H9 (cell line): Measurements from ENCODE around the gene TBC1D4. TPM values are rescaled to one million over a fixed set of nuclear protein-coding genes. Genes with fewer than 3 reads are reported as not detected.

Experiments used
- DNase-seq: peaks from one replicate; pipeline ENCODE4 v3.0.0-alpha.2; 2017
- H2AFZ ChIP-seq: one replicate; pipeline ENCODE4 v1.6.1; 2013; ENCODE audit warnings: mild to moderate bottlenecking, low read length, control low read depth, moderate library complexity
- H2AK5ac ChIP-seq: 2 replicates; pipeline ENCODE4 v1.6.1; 2013; ENCODE audit warnings: low read length, control low read depth, mixed read lengths; ENCODE audit not compliant: insufficient read length
- H2BK120ac ChIP-seq: one replicate; pipeline ENCODE4 v1.6.1; 2013; ENCODE audit warnings: low read depth, mild to moderate bottlenecking, low read length, control low read depth, inconsistent platforms; ENCODE audit not compliant: poor library complexity, severe bottlenecking
- H2BK12ac ChIP-seq: 2 replicates; pipeline ENCODE4 v1.6.1; 2013; ENCODE audit warnings: low read length, control low read depth, mixed read lengths, low read depth; ENCODE audit not compliant: insufficient read length
- H2BK15ac ChIP-seq: 2 replicates; pipeline ENCODE4 v1.6.1; 2013; ENCODE audit warnings: low read depth, low read length, control low read depth
- H2BK20ac ChIP-seq: one replicate; pipeline ENCODE4 v1.6.1; 2013; ENCODE audit warnings: low read depth, mild to moderate bottlenecking, low read length, control low read depth, inconsistent platforms; ENCODE audit not compliant: poor library complexity, severe bottlenecking
- H2BK5ac ChIP-seq: 2 replicates; pipeline ENCODE4 v1.6.1; 2013; ENCODE audit warnings: low read length, control low read depth, mixed read lengths; ENCODE audit not compliant: insufficient read length
- H3K14ac ChIP-seq: 2 replicates; pipeline ENCODE4 v1.6.1; 2013; ENCODE audit warnings: low read length, control low read depth; ENCODE audit not compliant: insufficient read depth
- H3K18ac ChIP-seq: 2 replicates; pipeline ENCODE4 v1.6.1; 2013; ENCODE audit warnings: low read depth, mild to moderate bottlenecking, mixed read lengths, low read length, control low read depth; ENCODE audit not compliant: insufficient read length
- H3K23ac ChIP-seq: 2 replicates; pipeline ENCODE4 v1.6.1; 2013; ENCODE audit warnings: low read length, control low read depth, mixed read lengths, low read depth; ENCODE audit not compliant: insufficient read length
- H3K23me2 ChIP-seq: 2 replicates; pipeline ENCODE4 v1.6.1; 2013; ENCODE audit warnings: low read depth, mild to moderate bottlenecking, mixed read lengths, low read length, control low read depth; ENCODE audit not compliant: insufficient read length, poor library complexity, severe bottlenecking
- H3K27ac ChIP-seq: 2 replicates; pipeline ENCODE4 v1.5.1; 2013; ENCODE audit warnings: low read length, control low read depth, mixed read lengths, low read depth; ENCODE audit not compliant: insufficient read length
- H3K27me3 ChIP-seq: 2 replicates; pipeline ENCODE4 v1.6.1; 2013; ENCODE audit warnings: low read length, control low read depth, inconsistent platforms; ENCODE audit not compliant: insufficient read depth
- H3K4ac ChIP-seq: 2 replicates; pipeline ENCODE4 v1.6.1; 2013; ENCODE audit warnings: low read depth, mild to moderate bottlenecking, control low read depth, inconsistent platforms, low read length, moderate library complexity
- H3K4me1 ChIP-seq: 2 replicates; pipeline ENCODE4 v1.6.1; 2013; ENCODE audit warnings: low read length, control low read depth, inconsistent platforms; ENCODE audit not compliant: insufficient read depth
- H3K4me2 ChIP-seq: 2 replicates; pipeline ENCODE4 v1.6.1; 2013; ENCODE audit warnings: low read length, control low read depth, mixed read lengths; ENCODE audit not compliant: insufficient read length, insufficient read depth
- H3K56ac ChIP-seq: 2 replicates; pipeline ENCODE4 v1.6.1; 2013; ENCODE audit warnings: low read depth, mild to moderate bottlenecking, mixed read lengths, low read length, control low read depth; ENCODE audit not compliant: insufficient read length
- H3K79me1 ChIP-seq: 2 replicates; pipeline ENCODE4 v1.6.1; 2013; ENCODE audit warnings: low read depth, mild to moderate bottlenecking, moderate library complexity, low read length, control low read depth, inconsistent platforms; ENCODE audit not compliant: insufficient read depth, poor library complexity, severe bottlenecking
- H3K79me2 ChIP-seq: 2 replicates; pipeline ENCODE4 v1.6.1; 2013; ENCODE audit warnings: low read length, control low read depth, inconsistent platforms; ENCODE audit not compliant: insufficient read depth
- H3K9ac ChIP-seq: 2 replicates; pipeline ENCODE4 v1.6.1; 2013; ENCODE audit warnings: low read length, control low read depth, mixed read lengths; ENCODE audit not compliant: insufficient read length; ENCODE audit errors: extremely low read depth
- H3K9me3 ChIP-seq: one replicate; pipeline ENCODE4 v1.6.1; 2013; ENCODE audit warnings: low read depth, low read length, inconsistent platforms; ENCODE audit not compliant: control insufficient read depth
- H3T11ph ChIP-seq: one replicate; pipeline ENCODE4 v1.6.1; 2013; ENCODE audit warnings: mild to moderate bottlenecking, low read length, control low read depth, inconsistent platforms
- H4K20me1 ChIP-seq: one replicate; pipeline ENCODE4 v1.6.1; 2013; ENCODE audit not compliant: control insufficient read depth, insufficient read length, insufficient read depth
- H4K5ac ChIP-seq: 2 replicates; pipeline ENCODE4 v1.6.1; 2013; ENCODE audit warnings: low read depth, mild to moderate bottlenecking, mixed read lengths, low read length, control low read depth; ENCODE audit not compliant: insufficient read length
- H4K8ac ChIP-seq: replicated peaks from 2 replicates; pipeline ENCODE4 v1.6.1; 2013; ENCODE audit warnings: low read length, control low read depth, mixed read lengths, low read depth; ENCODE audit not compliant: insufficient read length
- H4K91ac ChIP-seq: 2 replicates; pipeline ENCODE4 v1.6.1; 2013; ENCODE audit warnings: low read depth, mild to moderate bottlenecking, moderate library complexity, mixed read lengths, low read length, control low read depth; ENCODE audit not compliant: insufficient read length
- H3K27ac Mint-ChIP-seq, 3 experiments: 2 replicates in 2 of 3; 3 replicates in 1 of 3; pipeline ENCODE4 v1.8.0; 2020 to 2021; ENCODE audit warnings: mixed read lengths in 3 of 3, mild to moderate bottlenecking in 1 of 3, moderate library complexity in 1 of 3
- H3K27me3 Mint-ChIP-seq: 2 replicates; pipeline ENCODE4 v1.8.0; 2021; ENCODE audit warnings: low read depth, mild to moderate bottlenecking, moderate library complexity, mixed read lengths
- H3K36me3 Mint-ChIP-seq, 3 experiments: 2 replicates in 2 of 3; 3 replicates in 1 of 3; pipeline ENCODE4 v1.8.0; 2020 to 2021; ENCODE audit warnings: low read depth in 3 of 3, mixed read lengths in 3 of 3; ENCODE audit not compliant: insufficient read depth in 1 of 3
- H3K4me1 Mint-ChIP-seq, 2 experiments: 2 replicates each; pipeline ENCODE4 v1.8.0; 2020; ENCODE audit warnings: mixed read lengths in 2 of 2
- H3K4me3 Mint-ChIP-seq, 2 experiments: 2 replicates in 1 of 2; 3 replicates in 1 of 2; pipeline ENCODE4 v1.8.0; 2020 to 2021; ENCODE audit warnings: mild to moderate bottlenecking in 2 of 2, mixed read lengths in 2 of 2, moderate library complexity in 1 of 2
- H3K9me3 Mint-ChIP-seq, 2 experiments: 2 replicates in 1 of 2; 3 replicates in 1 of 2; pipeline ENCODE4 v1.8.0; 2020; ENCODE audit warnings: mild to moderate bottlenecking in 2 of 2, mixed read lengths in 2 of 2, moderate library complexity in 1 of 2
- CTCF ChIP-seq: fragments of 200-600 bp; sonication (generic); conservative IDR thresholded peaks from 3 replicates; pipeline ENCODE4 v1.8.0; 2021; ENCODE audit warnings: antibody characterized with exemption, mild to moderate bottlenecking
- WGBS: extraction: QIAGEN DNeasy Blood & Tissue Kit; methylation state at CpG from one replicate; pipeline ENCODE4 v1.1.7; 2013; ENCODE audit warnings: missing lambda C conversion rate, low lambda C conversion rate, mixed read lengths; ENCODE audit not compliant: insufficient read length; ENCODE audit errors: extremely low coverage; 5-methylcytosine and 5-hydroxymethylcytosine counted together
- total RNA-seq: library from RNA; stranded (reverse); gene quantifications from 2 replicates; pipeline ENCODE4 v1.2.1, GENCODE V29; 2021

TBC1D4 gene
- total RNA-seq, 1 experiment from 2014 or later = 10.5 TPM

DNA sequence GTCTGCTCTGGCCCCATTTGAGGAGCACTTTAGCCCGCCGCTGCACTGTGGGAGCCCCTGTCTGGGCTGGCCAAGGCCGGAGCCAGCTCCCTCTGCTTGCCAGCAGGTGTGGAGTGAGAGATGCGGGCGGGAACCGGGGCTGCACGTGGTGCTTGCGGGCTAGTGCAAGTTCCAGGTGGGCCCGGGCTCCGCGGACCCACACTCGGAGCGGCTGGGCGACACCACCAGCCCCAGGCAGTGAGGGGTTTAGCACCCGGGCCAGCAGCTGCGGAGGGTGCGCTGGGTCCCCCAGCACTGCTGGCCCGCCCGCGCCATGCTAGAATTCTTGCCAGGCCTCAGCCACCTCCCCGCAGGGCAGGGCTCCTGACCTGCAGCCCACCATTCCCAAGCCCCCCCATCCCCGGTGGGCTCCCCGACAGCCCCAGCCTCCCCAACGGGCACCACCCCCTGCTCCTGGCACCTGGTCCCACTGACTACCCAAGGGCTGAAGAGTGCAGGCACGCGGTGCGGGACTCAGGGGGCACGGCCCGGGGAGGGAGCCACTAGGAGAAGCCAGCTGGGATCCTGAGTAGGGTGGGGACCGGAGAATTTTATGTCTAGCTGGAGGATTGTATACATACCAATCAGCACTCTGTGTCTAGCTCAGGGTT lies 36.6 kb upstream of the TBC1D4 start:
- no peak overlapping the region for H3K4me2 ChIP-seq
- H3K9me3 Mint-ChIP-seq = peaks cover 22 to 38% of the 10 kb centered on the region in 2 experiments
- no peak overlapping the region for H2AK5ac ChIP-seq

More for the DNA sequence above, 36.6 kb upstream of the TBC1D4 start:
- no peak overlapping the region for H2AFZ ChIP-seq
- H3K23me2 ChIP-seq = no peaks in the 10 kb centered on the region
- no peak overlapping the region for H3K9ac ChIP-seq
- DNase-seq = no peak
- no peak overlapping the region for H4K91ac ChIP-seq
- no peak overlapping the region for H4K8ac ChIP-seq
- H3K79me2 ChIP-seq = no peaks in the 10 kb centered on the region
- no peak overlapping the region for H3K56ac ChIP-seq
- no peak overlapping the region for H3T11ph ChIP-seq
- H4K5ac ChIP-seq = no peak overlapping the region
- H3K14ac ChIP-seq = no peak overlapping the region
- H2BK120ac ChIP-seq = no peak overlapping the region
- no peak overlapping the region for H3K18ac ChIP-seq
- no peaks in the 10 kb centered on the region for H3K27me3 Mint-ChIP-seq
- H3K4me1 Mint-ChIP-seq = no peaks in the 10 kb centered on the region
- H4K20me1 ChIP-seq = no peaks in the 10 kb centered on the region
- H3K23ac ChIP-seq = no peak overlapping the region
- H3K4me1 ChIP-seq = no peaks in the 10 kb centered on the region
- WGBS = no CpG with 5 or more reads among the region's 30 CpGs
- H3K27ac ChIP-seq = no peak overlapping the region
- H2BK20ac ChIP-seq = no peak overlapping the region
- H2BK5ac ChIP-seq = no peak overlapping the region
- no peaks in the 10 kb centered on the region for H3K9me3 ChIP-seq
- no peak overlapping the region for H3K4me3 Mint-ChIP-seq
- H2BK12ac ChIP-seq = no peak overlapping the region
- peak overlapping the region in 1 of 3 experiments; percentile 66; a peak in 1 of 7 replicates for H3K27ac Mint-ChIP-seq
- H3K4ac ChIP-seq = no peak overlapping the region
- H3K36me3 Mint-ChIP-seq = peaks cover 11 to 24% (median 13%) of the 10 kb centered on the region in 3 experiments; a peak in 6 of 7 replicates
- H3K27me3 ChIP-seq = no peaks in the 10 kb centered on the region
- no peak for TF ChIP-seq CTCF
- H2BK15ac ChIP-seq = no peak overlapping the region
- no peaks in the 10 kb centered on the region for H3K79me1 ChIP-seq
